Stomach (tissue), 4 donors: Measurements from ENCODE around the gene BSPRY.

Experiments
- EP300 ChIP-seq: sonication (generic); formaldehyde crosslinking; IDR thresholded peaks from one replicate; pipeline ENCODE4 v1.6.1; 2017; ENCODE audit warnings: antibody characterized with exemption
- POLR2A ChIP-seq, 4 donors: fragments of 450-650 bp; IDR thresholded peaks; one replicate each; pipeline ENCODE4 v1.6.1; 2016; ENCODE audit warnings: antibody characterized with exemption in 4 of 4, control low read depth in 2 of 4, mild to moderate bottlenecking in 1 of 4, moderate library complexity in 1 of 4
- POLR2AphosphoS5 ChIP-seq, 3 donors: sonication (generic); formaldehyde crosslinking; IDR thresholded peaks; one replicate each; pipeline ENCODE4 v1.6.1; 2016; ENCODE audit warnings: antibody characterized with exemption in 3 of 3
- TF ChIP-seq, protein P1 (sequence below), 7 experiments: fragments of 450-650 bp in 4 of 7; fragments of 200-600 bp in 3 of 7; sonication (generic) in 3 of 7; IDR thresholded peaks; one replicate each; pipeline ENCODE4 v1.5.1; 2016 to 2019; ENCODE audit warnings: antibody characterized with exemption in 7 of 7, control low read depth in 2 of 7, mild to moderate bottlenecking in 1 of 7

DNA sequence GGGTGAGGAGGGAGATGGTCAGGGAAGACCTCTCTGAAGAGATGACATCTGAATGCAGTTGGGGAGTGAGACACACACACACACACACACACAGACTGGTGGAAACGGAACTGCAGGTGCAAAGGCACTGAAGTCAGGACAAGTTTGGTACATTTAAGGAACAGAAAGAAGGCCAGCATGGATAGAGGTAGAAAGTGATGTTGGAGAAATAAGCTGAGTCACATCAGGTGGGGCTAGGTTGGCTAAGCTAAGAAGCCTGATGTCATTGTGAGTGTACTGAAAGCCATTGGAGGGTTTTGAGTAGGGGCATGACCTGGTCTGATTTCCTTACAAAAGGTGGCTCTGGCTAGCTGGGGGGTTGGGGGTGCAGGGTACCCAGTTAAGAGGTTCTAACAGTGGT lies 3.1 kb downstream of the BSPRY start:
- TF ChIP-seq, protein P1, sequence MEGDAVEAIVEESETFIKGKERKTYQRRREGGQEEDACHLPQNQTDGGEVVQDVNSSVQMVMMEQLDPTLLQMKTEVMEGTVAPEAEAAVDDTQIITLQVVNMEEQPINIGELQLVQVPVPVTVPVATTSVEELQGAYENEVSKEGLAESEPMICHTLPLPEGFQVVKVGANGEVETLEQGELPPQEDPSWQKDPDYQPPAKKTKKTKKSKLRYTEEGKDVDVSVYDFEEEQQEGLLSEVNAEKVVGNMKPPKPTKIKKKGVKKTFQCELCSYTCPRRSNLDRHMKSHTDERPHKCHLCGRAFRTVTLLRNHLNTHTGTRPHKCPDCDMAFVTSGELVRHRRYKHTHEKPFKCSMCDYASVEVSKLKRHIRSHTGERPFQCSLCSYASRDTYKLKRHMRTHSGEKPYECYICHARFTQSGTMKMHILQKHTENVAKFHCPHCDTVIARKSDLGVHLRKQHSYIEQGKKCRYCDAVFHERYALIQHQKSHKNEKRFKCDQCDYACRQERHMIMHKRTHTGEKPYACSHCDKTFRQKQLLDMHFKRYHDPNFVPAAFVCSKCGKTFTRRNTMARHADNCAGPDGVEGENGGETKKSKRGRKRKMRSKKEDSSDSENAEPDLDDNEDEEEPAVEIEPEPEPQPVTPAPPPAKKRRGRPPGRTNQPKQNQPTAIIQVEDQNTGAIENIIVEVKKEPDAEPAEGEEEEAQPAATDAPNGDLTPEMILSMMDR (IDR thresholded peaks at IDR 0.05) = no peak
- no peak for TF ChIP-seq POLR2AphosphoS5 (IDR thresholded peaks at IDR 0.05)
- no peak for TF ChIP-seq POLR2A (IDR thresholded peaks at IDR 0.05)
- no peak for TF ChIP-seq EP300
